GM18873 (cell line): ENCODE measurements around the gene SAMD8.

Source experiments
- ATAC-seq: cut with Tn5 transposase; IDR thresholded peaks from one replicate; pipeline ENCODE4 v1.9.1; 2021; ENCODE audit warnings: mild to moderate bottlenecking, moderate library complexity, moderate number of reproducible peaks; ENCODE audit not compliant: unreplicated experiment, low FRiP score

Gene SAMD8

GRCh38 chr10:75083972-75084833 is 27.3 kb upstream of the SAMD8 start:
- no peak for ATAC-seq

GRCh38 chr10:75084834-75085384 is 26.5 kb upstream of the SAMD8 start:
- no peak for ATAC-seq

GRCh38 chr10:75086278-75086934 is 25.1 kb upstream of the SAMD8 start:
- no peak for ATAC-seq

- no peak for ATAC-seq
Measured at GRCh38 chr10:75088640-75089039, 22.8 kb upstream of the SAMD8 start.

- no peak for ATAC-seq
Measured at GRCh38 chr10:75089634-75090033, 21.8 kb upstream of the SAMD8 start.

- ATAC-seq: no peak
Measured at GRCh38 chr10:75091146-75091545, 20.3 kb upstream of the SAMD8 start.

GRCh38 chr10:75094465-75094864 is 17.0 kb upstream of the SAMD8 start:
- no peak for ATAC-seq

GRCh38 chr10:75095631-75096030 is 15.8 kb upstream of the SAMD8 start:
- no peak for ATAC-seq

- no peak for ATAC-seq
Measured at GRCh38 chr10:75096749-75097148, 14.7 kb upstream of the SAMD8 start.

- no peak for ATAC-seq
Measured at GRCh38 chr10:75097666-75098285, 13.7 kb upstream of the SAMD8 start.

GRCh38 chr10:75098902-75099673 is 12.4 kb upstream of the SAMD8 start:
- ATAC-seq: no peak

- ATAC-seq: no peak
Measured at GRCh38 chr10:75099952-75100763, 11.3 kb upstream of the SAMD8 start.

GRCh38 chr10:75100764-75101291 is 10.6 kb upstream of the SAMD8 start:
- ATAC-seq: no peak

- no peak for ATAC-seq
Measured at GRCh38 chr10:75101416-75102251, 9.8 kb upstream of the SAMD8 start.

- no peak for ATAC-seq
Measured at GRCh38 chr10:75102830-75103673, 8.4 kb upstream of the SAMD8 start.

- ATAC-seq: no peak
Measured at GRCh38 chr10:75103881-75104686, 7.4 kb upstream of the SAMD8 start.

- ATAC-seq: no peak
Measured at GRCh38 chr10:75104842-75105241, 6.6 kb upstream of the SAMD8 start.
